Mucosa of rectum (tissue), 2 donors: Measurements from ENCODE around the gene MAP3K5.
"Not testable (repeated sequence)": the region's sequence is repeated elsewhere in the genome, so short reads cannot be mapped to it uniquely, and the experiment has no call there.

Source experiments
- H3K27ac ChIP-seq, 2 donors: one replicate each; pipeline ENCODE4 v1.7.0; 2013; ENCODE audit warnings: inconsistent platforms in 2 of 2, low read depth in 2 of 2, low read length in 2 of 2
- H3K27me3 ChIP-seq, 2 donors: one replicate each; pipeline ENCODE4 v1.7.0; 2013; ENCODE audit warnings: low read length in 2 of 2; ENCODE audit not compliant: control insufficient read depth in 2 of 2, insufficient read depth in 2 of 2
- H3K36me3 ChIP-seq, 2 donors: one replicate each; pipeline ENCODE4 v1.7.0; 2013; ENCODE audit warnings: low read length in 2 of 2; ENCODE audit not compliant: control insufficient read depth in 2 of 2, insufficient read depth in 2 of 2
- H3K4me1 ChIP-seq, 2 donors: one replicate each; pipeline ENCODE4 v1.7.0; 2013; ENCODE audit warnings: low read length in 2 of 2, mild to moderate bottlenecking in 1 of 2; ENCODE audit not compliant: control insufficient read depth in 2 of 2, insufficient read depth in 2 of 2
- H3K4me3 ChIP-seq, 2 donors: one replicate each; pipeline ENCODE4 v1.7.0; 2013; ENCODE audit warnings: low read length in 2 of 2
- H3K9ac ChIP-seq, 2 donors: one replicate each; pipeline ENCODE4 v1.7.0; 2013; ENCODE audit warnings: low read length in 2 of 2, low read depth in 1 of 2, mild to moderate bottlenecking in 1 of 2
- H3K9me3 ChIP-seq, 2 donors: one replicate each; pipeline ENCODE4 v1.7.0; 2013; ENCODE audit warnings: low read length in 2 of 2; ENCODE audit not compliant: control insufficient read depth in 2 of 2
- donor health status: healthy.
- donor health status: Normal muscosa, but diverticular disease.

The MAP3K5 gene

GRCh38 chr6:136695412-136695811 lies 96.9 kb downstream of the MAP3K5 start:
- Histone ChIP-seq H3K36me3 (peaks cover 0 to 3% of the 10 kb centered on the region in 2 donors), H3K4me1 (no peaks in the 10 kb centered on the region)

GRCh38 chr6:136693090-136693489 lies 99.2 kb downstream of the MAP3K5 start:
- Histone ChIP-seq H3K4me3 (no peak overlapping the region), H3K9ac (no peak overlapping the region), H3K4me1 (no peaks in the 10 kb centered on the region), H3K27ac (no peak overlapping the region), H3K27me3 (no peaks in the 10 kb centered on the region), H3K9me3 (no peaks in the 10 kb centered on the region), H3K36me3 (peaks cover 0 to 2% of the 10 kb centered on the region in 2 donors)

More at GRCh38 chr6:136695412-136695811, 96.9 kb downstream of the MAP3K5 start:
- Histone ChIP-seq H3K27ac (no peak overlapping the region), H3K27me3 (no peaks in the 10 kb centered on the region), H3K9ac (no peak overlapping the region), H3K4me3 (no peak overlapping the region), H3K9me3 (no peaks in the 10 kb centered on the region)

GRCh38 chr6:136687894-136688293 lies 104.4 kb downstream of the MAP3K5 start:
- not testable (repeated sequence) for H3K27ac ChIP-seq

GRCh38 chr6:136685540-136686108 lies 106.7 kb downstream of the MAP3K5 start:
- peaks cover 0 to 4% of the 10 kb centered on the region in 2 donors for H3K36me3 ChIP-seq
- no peak overlapping the region for H3K4me3 ChIP-seq
- no peaks in the 10 kb centered on the region for H3K9me3 ChIP-seq
- H3K4me1 ChIP-seq = no peaks in the 10 kb centered on the region
- no peak overlapping the region for H3K27ac ChIP-seq
- no peak overlapping the region for H3K9ac ChIP-seq
- H3K27me3 ChIP-seq = no peaks in the 10 kb centered on the region

More at GRCh38 chr6:136687894-136688293, 104.4 kb downstream of the MAP3K5 start:
- not testable (repeated sequence) for H3K27me3 ChIP-seq, H3K9me3 ChIP-seq, H3K4me1 ChIP-seq, H3K9ac ChIP-seq, H3K36me3 ChIP-seq, H3K4me3 ChIP-seq

- no peak overlapping the region for H3K27ac ChIP-seq
- H3K36me3 ChIP-seq = peaks cover 0 to 4% of the 10 kb centered on the region in 2 donors
- H3K9me3 ChIP-seq = no peaks in the 10 kb centered on the region
- H3K9ac ChIP-seq = no peak overlapping the region
- H3K4me3 ChIP-seq = no peak overlapping the region
- no peaks in the 10 kb centered on the region for H3K27me3 ChIP-seq
- H3K4me1 ChIP-seq = no peaks in the 10 kb centered on the region
Measured at GRCh38 chr6:136684466-136684865, 107.8 kb downstream of the MAP3K5 start.

GRCh38 chr6:136683209-136683941 lies 108.9 kb downstream of the MAP3K5 start:
- no peak overlapping the region for H3K4me3 ChIP-seq
- no peaks in the 10 kb centered on the region for H3K9me3 ChIP-seq
- no peaks in the 10 kb centered on the region for H3K4me1 ChIP-seq
- H3K27me3 ChIP-seq = no peaks in the 10 kb centered on the region
- H3K36me3 ChIP-seq = peaks cover 0 to 2% of the 10 kb centered on the region in 2 donors
- no peak overlapping the region for H3K27ac ChIP-seq
- H3K9ac ChIP-seq = no peak overlapping the region

- Histone ChIP-seq H3K27ac (no peak overlapping the region), H3K36me3 (peaks cover 2% of the 10 kb centered on the region in 2 donors), H3K9ac (no peak overlapping the region), H3K4me1 (no peaks in the 10 kb centered on the region), H3K27me3 (no peaks in the 10 kb centered on the region), H3K4me3 (no peak overlapping the region), H3K9me3 (no peaks in the 10 kb centered on the region)
Measured at GRCh38 chr6:136682292-136682691, 110.0 kb downstream of the MAP3K5 start.

GRCh38 chr6:136677822-136678221 lies 114.5 kb downstream of the MAP3K5 start:
- Histone ChIP-seq H3K27ac (no peak overlapping the region), H3K9ac (no peak overlapping the region), H3K9me3 (no peaks in the 10 kb centered on the region), H3K36me3 (peaks cover 0 to 3% of the 10 kb centered on the region in 2 donors), H3K4me3 (no peak overlapping the region), H3K4me1 (no peaks in the 10 kb centered on the region), H3K27me3 (no peaks in the 10 kb centered on the region)

- Histone ChIP-seq H3K4me3 (no peak overlapping the region), H3K27me3 (no peaks in the 10 kb centered on the region), H3K9ac (no peak overlapping the region), H3K27ac (no peak overlapping the region), H3K4me1 (no peaks in the 10 kb centered on the region), H3K9me3 (no peaks in the 10 kb centered on the region), H3K36me3 (peaks cover 0 to 3% of the 10 kb centered on the region in 2 donors)
Measured at GRCh38 chr6:136677344-136677743, 114.9 kb downstream of the MAP3K5 start.

GRCh38 chr6:136676075-136676474 lies 116.2 kb downstream of the MAP3K5 start:
- Histone ChIP-seq H3K4me1 (no peaks in the 10 kb centered on the region), H3K9ac (no peak overlapping the region), H3K27me3 (no peaks in the 10 kb centered on the region), H3K36me3 (peaks cover 0 to 3% of the 10 kb centered on the region in 2 donors), H3K27ac (no peak overlapping the region), H3K9me3 (no peaks in the 10 kb centered on the region), H3K4me3 (no peak overlapping the region)
